Spleen (tissue), 7 donors: ENCODE measurements around the gene NFIA.

Experiments
- CTCF ChIP-seq, 11 experiments: fragments of 200-600 bp in 7 of 11; fragments of 450-650 bp in 4 of 11; sonication (generic) in 4 of 11; IDR thresholded peaks in 8 of 11; conservative IDR thresholded peaks in 3 of 11; 1 replicate in 7 of 11; 2 replicates in 4 of 11; pipeline versions ENCODE4 v1.4.0 to v1.8.0; 2016 to 2021; ENCODE audit warnings: antibody characterized with exemption in 11 of 11, inconsistent platforms in 4 of 11, mild to moderate bottlenecking in 1 of 11
- POLR2A ChIP-seq, 3 donors: fragments of 450-650 bp; IDR thresholded peaks; one replicate each; pipeline ENCODE4 v1.5.1; 2017; ENCODE audit warnings: antibody characterized with exemption in 3 of 3, mild to moderate bottlenecking in 1 of 3
- POLR2AphosphoS5 ChIP-seq, 3 donors: sonication (generic); formaldehyde crosslinking; IDR thresholded peaks; one replicate each; pipeline ENCODE4 v1.5.1; 2017; ENCODE audit warnings: antibody characterized with exemption in 3 of 3
- donor health status: DM: no; HTN: no; CAD: no; lungs with moderate emphysema.
- donor health status: DM: no; HTN: no; CAD: no.
- donor health status: DM: no; HTN: no; CAD: no.

- TF ChIP-seq CTCF (IDR thresholded peaks at IDR 0.05 in 8 of 11, conservative IDR thresholded peaks at IDR 0.05 in 3 of 11) (no peak), POLR2AphosphoS5 (IDR thresholded peaks at IDR 0.05) (no peak), POLR2A (IDR thresholded peaks at IDR 0.05) (no peak)
Measured at GRCh38 chr1:61404597-61405376, 322.4 kb downstream of the NFIA start.
